Left ventricle myocardium inferior (tissue), 1 donor: ENCODE measurements around the gene KDM5C. TPM values are rescaled to one million over a fixed set of nuclear protein-coding genes. Genes with fewer than 3 reads are reported as not detected.

Experiments used
- DNase-seq: peaks from one replicate; pipeline ENCODE4 v3.0.0-alpha.2; 2020
- H3K27ac ChIP-seq: fragments of 200-600 bp; replicated peaks from 2 replicates; pipeline ENCODE4 v1.8.0; 2021
- H3K27me3 ChIP-seq: fragments of 200-600 bp; 2 replicates; pipeline ENCODE4 v1.8.0; 2021; ENCODE audit warnings: low read depth
- H3K36me3 ChIP-seq: fragments of 200-600 bp; 2 replicates; pipeline ENCODE4 v1.8.0; 2021
- H3K4me1 ChIP-seq: fragments of 200-600 bp; 2 replicates; pipeline ENCODE4 v1.8.0; 2021
- H3K4me3 ChIP-seq: fragments of 200-600 bp; 2 replicates; pipeline ENCODE4 v1.8.0; 2021; ENCODE audit warnings: mild to moderate bottlenecking, moderate library complexity
- H3K9me3 ChIP-seq: fragments of 200-600 bp; replicated peaks from 2 replicates; pipeline ENCODE4 v1.8.0; 2021
- intact Hi-C: fragments of 100-400 bp; cut with micrococcal nuclease; formaldehyde crosslinking; loops from one replicate; pipeline ENCODE4 v1.11.0; 2022
- total RNA-seq: library from RNA; stranded (reverse); fragmentation: NEBNext Ultra II Directional; extraction: Animal tissue kit (Norgen Biotek cat#: 25700); gene quantifications from one replicate; pipeline ENCODE4 v1.2.1, GENCODE V29; 2021
- TF ChIP-seq, protein P1 (sequence below): fragments of 200-600 bp; IDR thresholded peaks from 2 replicates; pipeline ENCODE4 v1.8.0; 2021; ENCODE audit warnings: antibody characterized with exemption, mild to moderate bottlenecking, borderline replicate concordance
- donor health status: DM: no; HTN: yes; CAD: no; lungs with severe emphysema.

The KDM5C gene
- total RNA-seq, 1 donor from 2014 or later, result 35.6 TPM

DNA sequence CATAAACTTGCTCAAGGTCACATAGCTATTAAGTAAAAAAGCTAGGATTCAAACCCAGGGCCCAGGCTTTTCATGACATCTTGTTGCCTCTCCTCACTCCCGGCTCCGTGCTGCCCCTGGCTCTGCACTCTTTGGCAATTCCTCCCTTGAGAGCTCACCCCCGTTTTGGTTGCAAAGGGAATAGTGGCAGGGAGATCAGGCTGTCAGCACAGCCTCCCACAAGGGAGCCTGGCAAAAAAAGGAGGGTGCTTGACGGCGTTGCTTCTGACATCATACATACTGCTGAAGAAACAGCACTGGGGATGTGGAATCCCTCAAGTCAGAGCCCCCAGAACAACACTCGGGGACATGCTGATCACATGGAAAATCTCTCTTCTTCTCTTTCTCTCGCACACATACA, 35.8 kb upstream of the KDM5C start:
- Histone ChIP-seq H3K9me3 (no peaks in the 10 kb centered on the region), H3K4me3 (no peak overlapping the region)

DNA sequence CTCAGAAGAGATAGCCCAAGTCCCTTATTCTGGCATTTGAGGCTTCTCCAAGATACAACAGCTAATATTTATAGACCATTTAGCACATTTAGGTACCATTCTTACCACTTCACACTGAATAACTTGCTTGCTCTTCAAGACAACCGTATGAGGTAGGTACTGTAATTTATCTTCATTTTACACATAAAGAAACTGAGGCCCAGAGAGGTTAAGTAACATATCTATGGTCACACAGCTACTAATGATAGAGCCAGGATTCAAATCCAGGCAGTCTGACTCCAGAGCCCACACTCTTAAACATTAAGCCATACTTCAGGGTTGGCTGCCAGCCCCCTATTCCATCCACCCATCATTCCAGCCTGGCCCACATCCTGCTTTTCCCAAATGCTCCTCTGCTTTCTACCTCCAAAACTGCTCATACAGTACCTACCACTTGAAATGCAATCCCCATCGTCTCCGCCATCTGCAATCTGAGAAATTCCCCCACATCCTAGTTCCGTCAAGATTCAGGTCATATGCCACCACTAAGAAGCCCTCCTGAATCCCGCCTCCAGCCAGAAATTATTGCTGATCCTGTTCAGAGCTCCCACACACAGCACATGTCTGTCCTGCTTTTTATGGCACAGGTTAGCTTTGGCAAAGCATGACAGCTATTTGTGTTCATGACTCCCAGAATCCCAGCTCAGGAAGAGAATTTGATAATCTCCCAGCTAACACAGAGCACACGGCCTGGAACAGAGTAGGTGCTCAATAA, 32.8 kb upstream of the KDM5C start:
- intact Hi-C loops, result no loop called here
- TF ChIP-seq, protein P1, sequence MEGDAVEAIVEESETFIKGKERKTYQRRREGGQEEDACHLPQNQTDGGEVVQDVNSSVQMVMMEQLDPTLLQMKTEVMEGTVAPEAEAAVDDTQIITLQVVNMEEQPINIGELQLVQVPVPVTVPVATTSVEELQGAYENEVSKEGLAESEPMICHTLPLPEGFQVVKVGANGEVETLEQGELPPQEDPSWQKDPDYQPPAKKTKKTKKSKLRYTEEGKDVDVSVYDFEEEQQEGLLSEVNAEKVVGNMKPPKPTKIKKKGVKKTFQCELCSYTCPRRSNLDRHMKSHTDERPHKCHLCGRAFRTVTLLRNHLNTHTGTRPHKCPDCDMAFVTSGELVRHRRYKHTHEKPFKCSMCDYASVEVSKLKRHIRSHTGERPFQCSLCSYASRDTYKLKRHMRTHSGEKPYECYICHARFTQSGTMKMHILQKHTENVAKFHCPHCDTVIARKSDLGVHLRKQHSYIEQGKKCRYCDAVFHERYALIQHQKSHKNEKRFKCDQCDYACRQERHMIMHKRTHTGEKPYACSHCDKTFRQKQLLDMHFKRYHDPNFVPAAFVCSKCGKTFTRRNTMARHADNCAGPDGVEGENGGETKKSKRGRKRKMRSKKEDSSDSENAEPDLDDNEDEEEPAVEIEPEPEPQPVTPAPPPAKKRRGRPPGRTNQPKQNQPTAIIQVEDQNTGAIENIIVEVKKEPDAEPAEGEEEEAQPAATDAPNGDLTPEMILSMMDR, result no peak
- no peak overlapping the region for H3K4me3 ChIP-seq
- H3K36me3 ChIP-seq, result peaks cover 5% of the 10 kb centered on the region
- no peaks in the 10 kb centered on the region for H3K4me1 ChIP-seq
- H3K27ac ChIP-seq, result no peak overlapping the region
- H3K27me3 ChIP-seq, result no peaks in the 10 kb centered on the region
- H3K9me3 ChIP-seq, result no peaks in the 10 kb centered on the region
- DNase-seq, result no peak

More for the DNA sequence above, 35.8 kb upstream of the KDM5C start:
- no peak for DNase-seq
- intact Hi-C loops, result no loop called here
- Histone ChIP-seq H3K4me1 (no peaks in the 10 kb centered on the region), H3K27ac (no peak overlapping the region), H3K27me3 (no peaks in the 10 kb centered on the region), H3K36me3 (no peaks in the 10 kb centered on the region)
- TF ChIP-seq, protein P1, result no peak

DNA sequence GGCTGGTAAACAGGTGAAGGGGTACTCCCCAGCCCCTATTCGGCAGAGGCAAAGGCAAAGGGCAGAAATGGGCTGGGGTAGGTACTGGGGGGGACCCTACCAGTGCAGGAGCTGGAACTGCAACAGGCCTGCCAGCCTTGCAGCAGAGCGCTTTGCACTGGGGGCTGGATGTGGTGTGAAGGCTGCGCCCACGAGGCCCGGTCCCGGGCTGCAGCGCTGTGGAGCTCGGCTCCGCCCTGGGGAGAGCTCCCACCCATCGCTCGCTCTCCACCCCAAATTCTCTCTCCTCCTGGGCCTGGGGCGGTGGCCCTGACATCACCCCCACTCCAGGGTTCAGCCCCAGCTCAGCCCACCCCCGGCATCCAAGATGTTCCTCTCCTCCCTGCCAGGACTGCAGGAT, 32.2 kb upstream of the KDM5C start:
- intact Hi-C loops, result no loop called here
- Histone ChIP-seq H3K27ac (no peak overlapping the region), H3K9me3 (no peaks in the 10 kb centered on the region), H3K4me3 (no peak overlapping the region), H3K36me3 (peaks cover 5% of the 10 kb centered on the region), H3K4me1 (no peaks in the 10 kb centered on the region), H3K27me3 (no peaks in the 10 kb centered on the region)
- TF ChIP-seq, protein P1, result no peak
- no peak for DNase-seq

DNA sequence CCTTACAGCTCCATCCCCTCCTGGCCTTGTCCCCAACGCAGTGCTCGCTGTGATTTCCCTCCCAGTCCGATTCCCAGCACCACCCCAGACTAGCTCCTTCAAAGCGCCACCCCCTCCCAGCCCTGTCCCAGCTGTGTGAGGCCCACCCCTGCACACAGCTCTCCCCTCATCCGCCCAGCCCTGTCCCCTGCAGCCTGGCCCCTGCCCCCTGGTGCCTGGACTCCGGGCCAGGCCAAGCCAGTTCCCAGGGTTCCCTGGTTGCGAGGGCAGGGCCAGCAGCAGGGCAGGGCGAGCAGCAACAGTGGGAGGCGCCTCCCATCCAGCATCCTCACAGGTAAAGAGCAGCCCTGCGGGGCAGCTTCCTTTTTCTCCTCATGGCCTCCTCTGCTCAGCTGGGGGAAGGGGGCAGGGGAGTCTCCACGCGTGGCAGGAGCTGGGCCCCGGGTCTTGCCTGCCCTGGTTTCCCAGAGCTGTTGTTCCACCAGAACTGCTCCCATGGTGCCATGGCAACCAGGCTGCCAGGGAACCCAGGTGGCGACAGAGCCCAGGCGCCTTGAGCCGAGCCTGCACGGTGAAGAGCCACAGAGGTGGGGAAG, 31.5 kb upstream of the KDM5C start:
- H3K4me3 ChIP-seq, result no peak overlapping the region
- H3K27me3 ChIP-seq, result no peaks in the 10 kb centered on the region
- peaks cover 5% of the 10 kb centered on the region for H3K36me3 ChIP-seq
- TF ChIP-seq, protein P1, result no peak
- no peak overlapping the region for H3K27ac ChIP-seq
- H3K9me3 ChIP-seq, result no peaks in the 10 kb centered on the region
- H3K4me1 ChIP-seq, result no peaks in the 10 kb centered on the region
- intact Hi-C loops, result no loop called here
- DNase-seq, result no peak

DNA sequence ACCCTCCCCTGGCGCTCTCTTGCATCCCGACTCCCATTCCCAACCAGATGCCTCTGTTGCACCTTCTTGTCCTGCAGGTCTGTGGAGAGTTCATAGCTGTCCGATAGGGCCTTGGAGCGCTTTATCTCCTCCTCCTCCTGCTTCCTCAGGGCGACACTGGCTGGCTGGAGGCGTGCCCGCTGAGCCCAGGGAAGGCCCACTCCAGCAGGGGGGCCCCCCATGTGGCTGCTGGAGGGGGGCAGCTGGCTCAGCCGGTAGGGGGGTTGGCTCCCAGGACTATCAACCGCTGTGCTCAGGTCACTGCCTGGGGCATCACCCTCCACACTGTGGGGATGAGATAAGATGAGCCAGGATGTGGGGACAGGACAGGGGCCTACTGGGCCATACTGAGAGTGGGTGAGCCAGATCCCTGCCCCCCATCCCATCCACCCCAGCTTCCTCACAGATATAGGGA, 30.8 kb upstream of the KDM5C start:
- no peaks in the 10 kb centered on the region for H3K4me1 ChIP-seq
- no peak overlapping the region for H3K27ac ChIP-seq
- DNase-seq, result no peak
- H3K27me3 ChIP-seq, result no peaks in the 10 kb centered on the region
- intact Hi-C loops, result no loop called here
- H3K36me3 ChIP-seq, result peaks cover 5% of the 10 kb centered on the region
- no peaks in the 10 kb centered on the region for H3K9me3 ChIP-seq
- no peak overlapping the region for H3K4me3 ChIP-seq
- TF ChIP-seq, protein P1, result no peak
